Measurements from ENCODE around the gene EXT2.

DNA sequence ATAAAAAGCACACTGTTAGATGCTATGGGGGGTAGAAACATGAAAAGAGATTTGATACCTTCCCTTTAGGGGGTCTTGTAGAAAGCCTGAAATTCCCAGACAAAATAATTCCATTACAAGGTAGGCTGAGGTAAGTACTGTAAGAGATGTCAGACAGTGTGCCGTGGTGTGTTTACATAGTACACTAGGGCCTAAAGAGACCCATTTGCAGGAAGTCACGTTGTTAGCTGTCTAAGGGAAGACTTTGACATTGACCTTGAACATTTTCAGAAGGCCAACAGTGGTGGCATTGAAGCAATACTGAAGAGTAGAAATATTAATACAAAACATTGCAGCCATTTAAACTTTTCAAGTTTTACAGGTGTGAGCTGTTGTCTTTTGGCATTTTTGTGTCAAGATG lies 30.8 kb downstream of the EXT2 start:
- TF ChIP-seq, protein P1, sequence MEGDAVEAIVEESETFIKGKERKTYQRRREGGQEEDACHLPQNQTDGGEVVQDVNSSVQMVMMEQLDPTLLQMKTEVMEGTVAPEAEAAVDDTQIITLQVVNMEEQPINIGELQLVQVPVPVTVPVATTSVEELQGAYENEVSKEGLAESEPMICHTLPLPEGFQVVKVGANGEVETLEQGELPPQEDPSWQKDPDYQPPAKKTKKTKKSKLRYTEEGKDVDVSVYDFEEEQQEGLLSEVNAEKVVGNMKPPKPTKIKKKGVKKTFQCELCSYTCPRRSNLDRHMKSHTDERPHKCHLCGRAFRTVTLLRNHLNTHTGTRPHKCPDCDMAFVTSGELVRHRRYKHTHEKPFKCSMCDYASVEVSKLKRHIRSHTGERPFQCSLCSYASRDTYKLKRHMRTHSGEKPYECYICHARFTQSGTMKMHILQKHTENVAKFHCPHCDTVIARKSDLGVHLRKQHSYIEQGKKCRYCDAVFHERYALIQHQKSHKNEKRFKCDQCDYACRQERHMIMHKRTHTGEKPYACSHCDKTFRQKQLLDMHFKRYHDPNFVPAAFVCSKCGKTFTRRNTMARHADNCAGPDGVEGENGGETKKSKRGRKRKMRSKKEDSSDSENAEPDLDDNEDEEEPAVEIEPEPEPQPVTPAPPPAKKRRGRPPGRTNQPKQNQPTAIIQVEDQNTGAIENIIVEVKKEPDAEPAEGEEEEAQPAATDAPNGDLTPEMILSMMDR (IDR thresholded peaks at IDR 0.05): no peak
- no peak for TF ChIP-seq POLR2AphosphoS5 (IDR thresholded peaks at IDR 0.05)
